ENCODE data around the gene POPDC3. TPM values are rescaled to one million over a fixed set of nuclear protein-coding genes. Genes with fewer than 3 reads are reported as not detected.
"Not testable (repeated sequence)": the region's sequence is repeated elsewhere in the genome, so short reads cannot be mapped to it uniquely, and the experiment has no call there.

Gene POPDC3, protein sequence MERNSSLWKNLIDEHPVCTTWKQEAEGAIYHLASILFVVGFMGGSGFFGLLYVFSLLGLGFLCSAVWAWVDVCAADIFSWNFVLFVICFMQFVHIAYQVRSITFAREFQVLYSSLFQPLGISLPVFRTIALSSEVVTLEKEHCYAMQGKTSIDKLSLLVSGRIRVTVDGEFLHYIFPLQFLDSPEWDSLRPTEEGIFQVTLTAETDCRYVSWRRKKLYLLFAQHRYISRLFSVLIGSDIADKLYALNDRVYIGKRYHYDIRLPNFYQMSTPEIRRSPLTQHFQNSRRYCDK
- total RNA-seq = not detected

DNA sequence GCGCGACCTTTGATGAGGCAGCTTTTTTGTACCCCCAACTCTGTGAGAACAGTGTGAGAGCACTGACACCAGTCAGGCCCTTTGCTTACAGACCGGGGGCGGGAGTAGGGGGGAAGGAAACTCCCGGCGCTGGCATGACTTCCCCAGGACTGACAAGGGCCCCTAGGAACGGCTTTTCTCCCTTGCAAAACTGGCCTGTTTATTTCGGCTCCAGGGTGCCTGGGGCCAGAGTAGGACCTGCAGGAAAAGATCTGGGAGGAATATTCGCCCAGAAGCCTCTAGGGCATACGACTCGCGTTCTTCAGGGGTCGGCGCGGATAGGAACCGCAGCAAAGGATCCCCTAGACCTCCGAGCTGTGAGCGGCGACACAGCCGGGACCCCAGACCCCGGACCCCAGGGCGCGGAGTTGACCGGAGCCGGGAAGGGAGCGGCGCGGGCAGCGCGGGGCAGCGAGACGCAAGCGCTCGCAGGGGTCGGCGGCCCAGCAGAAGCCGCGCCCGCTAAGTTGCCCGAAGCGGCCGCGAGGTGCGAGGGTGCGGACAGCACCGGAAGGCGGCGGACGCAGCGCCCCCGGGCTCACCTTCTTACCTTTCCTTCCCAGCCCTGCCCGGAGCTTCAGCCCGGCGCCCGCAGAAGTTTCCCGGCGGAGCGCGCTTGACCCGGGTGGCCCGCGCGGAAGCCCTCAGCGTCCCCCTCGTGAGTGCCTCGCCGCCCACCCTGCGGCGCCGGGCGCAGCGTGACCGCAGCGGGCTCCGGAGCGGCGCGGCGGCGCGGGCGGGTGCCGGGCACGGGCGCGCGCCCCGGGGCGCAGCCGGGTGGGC is at the start of gene POPDC3:
Gene POPDC3, minus strand, starts transcription at position 771 of the 822 bp plus-strand sequence. CDS start 18,105 bp downstream, outside the sequence.
- Histone ChIP-seq H3K4me1 (ENCODE audit: insufficient read depth, low read length) (no peaks in the 10 kb centered on the region), H3K9me3 (ENCODE audit: low read depth, low read length) (no peaks in the 10 kb centered on the region), H3K4me3 (ENCODE audit: low read length) (no peak within 1 kb of the TSS), H3K27me3 (ENCODE audit: insufficient read depth, low read length) (peaks cover 71% of the 10 kb centered on the region)

DNA sequence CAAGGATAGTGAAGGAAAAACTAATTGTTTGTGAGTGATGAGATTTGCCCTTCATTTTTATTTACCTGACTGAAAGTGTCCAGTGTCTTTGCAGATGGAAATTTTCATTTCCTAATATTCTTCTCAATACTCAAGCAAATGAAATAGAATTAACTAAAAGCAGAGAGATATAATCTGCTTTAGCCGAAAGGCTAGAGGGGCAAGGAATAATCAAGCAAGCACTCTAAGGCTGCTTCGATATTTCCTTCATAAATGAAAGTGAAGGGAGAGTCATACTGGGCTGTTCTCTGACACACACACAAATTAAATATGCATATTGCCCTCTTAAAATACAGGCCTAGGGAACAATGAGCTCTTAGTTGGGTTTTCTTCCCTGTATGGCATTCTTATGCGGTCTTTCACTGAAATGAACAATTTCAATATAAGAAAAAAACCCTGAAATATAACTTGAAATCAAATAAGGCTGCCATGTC is 47.5 kb upstream of the POPDC3 start:
- H3K27me3 ChIP-seq (ENCODE audit: insufficient read depth, low read length) = no peaks in the 10 kb centered on the region
- no peak overlapping the region for H3K4me3 ChIP-seq (ENCODE audit: low read length)
- H3K9me3 ChIP-seq (ENCODE audit: low read depth, low read length) = no peaks in the 10 kb centered on the region
- no peaks in the 10 kb centered on the region for H3K4me1 ChIP-seq (ENCODE audit: insufficient read depth, low read length)

DNA sequence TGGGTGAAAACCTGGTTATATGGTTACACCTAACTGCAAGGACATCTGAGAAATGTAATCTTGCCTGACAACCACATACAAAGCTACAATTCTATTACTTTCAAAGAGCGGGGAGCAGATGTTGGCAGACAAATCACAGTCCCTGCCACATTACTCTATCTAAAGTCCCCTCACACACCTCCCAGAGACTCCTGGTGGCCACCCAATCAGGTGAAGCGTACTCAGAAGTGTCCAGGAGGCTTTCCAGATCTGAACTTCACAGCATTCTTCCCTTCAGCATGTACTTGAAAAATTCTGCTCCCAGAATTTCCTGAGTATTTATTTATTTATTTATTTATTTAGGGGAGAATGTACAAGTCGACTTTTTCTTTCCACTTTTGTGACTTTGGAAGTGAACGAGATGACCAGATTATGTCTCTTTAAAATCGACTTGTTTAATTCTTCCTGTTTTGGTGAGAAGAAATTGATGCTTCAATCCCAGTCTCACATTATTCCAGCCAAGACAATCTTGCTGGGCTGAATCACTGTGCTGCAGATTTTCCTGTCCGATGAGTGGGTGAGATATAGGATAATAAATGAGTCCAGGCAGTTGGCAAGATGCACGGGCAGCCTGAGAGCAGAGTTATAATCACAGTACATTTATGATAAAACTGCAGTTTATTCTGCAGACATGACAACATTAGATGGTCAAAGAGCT is 46.9 kb upstream of the POPDC3 start:
- no peaks in the 10 kb centered on the region for H3K4me1 ChIP-seq (ENCODE audit: insufficient read depth, low read length)
- no peaks in the 10 kb centered on the region for H3K9me3 ChIP-seq (ENCODE audit: low read depth, low read length)
- no peak overlapping the region for H3K4me3 ChIP-seq (ENCODE audit: low read length)
- H3K27me3 ChIP-seq (ENCODE audit: insufficient read depth, low read length) = no peaks in the 10 kb centered on the region

DNA sequence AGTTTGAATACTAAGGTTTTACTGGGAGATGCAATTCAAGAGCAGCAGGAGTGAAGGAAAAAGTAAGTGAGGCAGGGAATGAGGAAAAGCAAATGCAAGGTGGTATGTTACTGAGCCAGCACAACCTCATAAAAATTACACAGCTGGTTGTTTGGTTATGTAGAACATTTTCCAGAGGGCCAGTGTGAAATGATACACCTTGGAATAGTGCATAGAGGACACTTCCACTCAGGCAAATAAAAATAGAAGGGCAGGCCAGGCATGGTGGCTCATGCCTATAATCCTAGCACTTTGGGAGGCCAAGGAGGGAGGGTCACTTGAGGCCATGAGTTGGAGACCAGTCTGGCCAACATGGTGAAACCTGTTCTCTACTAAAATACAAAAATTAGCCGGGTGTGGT is 43.4 kb upstream of the POPDC3 start:
- no peaks in the 10 kb centered on the region for H3K9me3 ChIP-seq (ENCODE audit: low read depth, low read length)
- no peak overlapping the region for H3K4me3 ChIP-seq (ENCODE audit: low read length)
- no peaks in the 10 kb centered on the region for H3K4me1 ChIP-seq (ENCODE audit: insufficient read depth, low read length)
- H3K27me3 ChIP-seq (ENCODE audit: insufficient read depth, low read length) = no peaks in the 10 kb centered on the region

DNA sequence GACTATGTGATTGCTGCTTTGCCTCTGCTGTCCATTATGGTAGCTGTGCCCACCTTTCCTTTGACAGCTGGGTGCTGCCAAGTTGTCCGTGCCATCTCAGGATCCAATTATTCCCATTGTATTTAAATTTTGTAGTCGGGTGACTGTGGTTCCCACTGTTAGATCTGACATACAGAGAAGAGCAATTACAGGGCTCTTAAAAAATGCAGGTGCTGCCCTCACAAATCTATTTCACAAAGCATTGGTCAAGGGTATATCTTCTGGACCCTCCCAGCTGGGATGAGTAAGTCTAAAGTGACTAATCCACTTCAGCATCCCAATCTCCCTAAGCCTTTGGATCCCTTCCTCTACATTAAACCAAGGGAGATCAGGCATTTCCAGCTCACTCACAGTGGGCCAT is 41.4 kb upstream of the POPDC3 start:
- H3K9me3 ChIP-seq (ENCODE audit: low read depth, low read length); H3K4me1 ChIP-seq (ENCODE audit: insufficient read depth, low read length); H3K27me3 ChIP-seq (ENCODE audit: insufficient read depth, low read length); H3K4me3 ChIP-seq (ENCODE audit: low read length): not testable (repeated sequence)

DNA sequence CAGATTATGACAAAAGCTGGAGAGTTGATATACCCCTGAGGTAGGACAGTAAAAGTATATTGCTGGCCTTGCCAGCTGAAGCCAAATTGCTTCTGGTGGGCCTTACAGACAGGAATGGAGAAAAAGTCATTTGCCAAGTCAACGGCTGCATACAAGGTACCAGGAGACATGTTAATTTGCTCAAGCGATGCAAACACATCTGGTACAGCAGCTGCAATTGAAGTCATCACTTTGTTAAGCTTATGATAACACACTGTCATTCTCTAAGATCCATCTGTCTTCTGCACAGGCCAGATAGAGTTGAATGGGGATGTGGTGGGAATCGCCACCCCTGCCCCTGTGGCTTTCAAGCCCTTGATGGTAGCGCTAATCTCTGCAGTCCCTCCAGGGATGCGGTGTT is 40.4 kb upstream of the POPDC3 start:
- no peaks in the 10 kb centered on the region for H3K9me3 ChIP-seq (ENCODE audit: low read depth, low read length)
- H3K4me3 ChIP-seq (ENCODE audit: low read length) = no peak overlapping the region
- no peaks in the 10 kb centered on the region for H3K4me1 ChIP-seq (ENCODE audit: insufficient read depth, low read length)
- H3K27me3 ChIP-seq (ENCODE audit: insufficient read depth, low read length) = no peaks in the 10 kb centered on the region

DNA sequence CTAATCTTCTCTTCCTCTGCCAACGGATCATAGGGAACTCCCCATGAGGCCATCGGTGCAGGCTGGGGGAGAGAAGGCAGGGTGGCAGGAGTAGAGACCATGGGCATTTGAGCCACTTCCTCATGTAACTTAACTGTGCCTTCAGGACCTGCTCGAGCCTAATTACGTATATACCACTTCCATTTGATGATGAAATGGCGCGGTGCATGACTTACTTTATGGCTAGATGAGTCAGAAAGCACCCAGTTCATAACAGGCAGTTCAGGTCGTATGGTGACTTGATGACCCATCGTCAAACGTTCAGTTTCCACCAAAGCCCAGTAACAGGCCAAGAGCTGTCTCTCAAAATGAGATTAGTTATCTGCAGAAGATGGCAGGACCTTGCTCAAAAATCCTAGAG is 39.4 kb upstream of the POPDC3 start:
- not testable (repeated sequence) for H3K27me3 ChIP-seq (ENCODE audit: insufficient read depth, low read length); H3K4me1 ChIP-seq (ENCODE audit: insufficient read depth, low read length); H3K9me3 ChIP-seq (ENCODE audit: low read depth, low read length); H3K4me3 ChIP-seq (ENCODE audit: low read length)

DNA sequence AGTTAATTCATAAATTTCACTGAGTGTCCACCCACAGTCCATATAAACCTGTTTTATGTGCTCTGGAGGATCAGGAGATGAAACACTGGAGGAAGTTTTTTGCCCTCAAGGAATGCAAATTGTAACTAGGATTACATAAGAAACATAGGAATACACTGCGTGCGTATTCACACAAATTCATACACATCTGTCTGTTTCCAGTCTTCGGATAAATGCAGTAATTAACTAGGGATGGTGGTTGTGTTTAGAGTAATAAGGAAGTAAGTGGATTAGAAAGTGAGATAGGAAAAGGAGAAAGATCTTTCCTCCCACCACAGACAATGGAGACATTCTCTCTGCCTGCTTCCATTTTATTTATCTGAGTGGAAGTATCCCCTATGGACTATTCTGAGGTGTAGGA is 35.7 kb upstream of the POPDC3 start:
- H3K4me3 ChIP-seq (ENCODE audit: low read length) = no peak overlapping the region
- H3K4me1 ChIP-seq (ENCODE audit: insufficient read depth, low read length) = no peaks in the 10 kb centered on the region
- H3K9me3 ChIP-seq (ENCODE audit: low read depth, low read length) = no peaks in the 10 kb centered on the region
- no peaks in the 10 kb centered on the region for H3K27me3 ChIP-seq (ENCODE audit: insufficient read depth, low read length)

DNA sequence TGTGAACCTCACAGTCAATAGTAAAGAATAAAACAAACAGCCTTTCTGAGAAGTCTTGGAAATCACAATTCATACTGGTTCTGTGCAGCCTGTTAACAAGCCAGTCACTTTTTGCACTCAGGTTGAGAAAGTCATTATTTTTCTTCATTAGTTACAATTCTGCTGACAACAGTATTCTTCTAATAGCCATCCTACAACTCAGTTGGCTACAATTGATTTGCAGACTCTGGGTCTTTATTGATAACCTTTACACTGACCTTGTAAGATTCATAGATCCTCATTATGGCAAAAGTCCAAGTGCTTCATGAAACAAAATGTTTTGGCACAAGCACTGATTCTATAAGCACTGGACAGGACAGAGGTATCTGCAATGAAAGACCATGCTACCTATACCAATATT is 34.9 kb upstream of the POPDC3 start:
- H3K4me3 ChIP-seq (ENCODE audit: low read length) = no peak overlapping the region
- H3K27me3 ChIP-seq (ENCODE audit: insufficient read depth, low read length) = no peaks in the 10 kb centered on the region
- no peaks in the 10 kb centered on the region for H3K9me3 ChIP-seq (ENCODE audit: low read depth, low read length)
- H3K4me1 ChIP-seq (ENCODE audit: insufficient read depth, low read length) = no peaks in the 10 kb centered on the region

DNA sequence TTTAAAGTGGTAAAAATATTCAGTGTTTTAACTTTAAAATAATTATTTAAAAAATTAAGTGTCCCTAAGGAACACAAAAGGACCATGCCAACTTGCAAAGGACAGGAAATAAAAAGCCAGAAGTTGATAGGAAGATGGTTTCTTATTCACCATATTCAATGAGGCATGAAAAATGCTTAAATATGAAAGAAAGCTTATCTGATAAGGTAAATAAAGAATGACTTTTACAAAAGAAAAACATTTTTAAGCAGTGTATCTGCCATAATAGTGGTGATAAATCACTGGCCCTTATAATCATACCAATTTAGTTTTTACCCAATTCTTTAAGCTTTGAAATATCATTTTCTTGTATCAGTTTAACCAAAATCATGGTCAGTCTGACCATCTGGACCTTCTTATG is 33.5 kb upstream of the POPDC3 start:
- no peaks in the 10 kb centered on the region for H3K27me3 ChIP-seq (ENCODE audit: insufficient read depth, low read length)
- no peak overlapping the region for H3K4me3 ChIP-seq (ENCODE audit: low read length)
- no peaks in the 10 kb centered on the region for H3K4me1 ChIP-seq (ENCODE audit: insufficient read depth, low read length)
- no peaks in the 10 kb centered on the region for H3K9me3 ChIP-seq (ENCODE audit: low read depth, low read length)

DNA sequence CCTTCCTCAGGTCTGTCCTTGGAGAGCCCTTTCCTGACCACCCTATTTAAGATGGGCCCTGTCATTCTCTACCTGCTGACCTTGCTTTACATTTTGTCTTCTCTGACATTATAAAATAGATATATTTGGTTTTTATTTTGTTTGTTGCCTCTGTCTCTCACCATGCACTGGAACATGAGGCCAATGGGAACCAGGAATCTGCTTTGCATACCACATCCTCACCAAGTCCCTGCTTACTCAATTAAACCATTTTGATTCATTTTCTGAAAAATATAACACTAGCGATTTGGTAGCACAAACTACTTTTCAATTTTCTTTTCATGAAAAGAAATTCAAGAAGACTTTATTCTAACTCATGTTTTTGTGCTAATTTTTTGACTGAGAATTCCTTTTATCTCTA is 32.8 kb upstream of the POPDC3 start:
- Histone ChIP-seq H3K4me3 (ENCODE audit: low read length) (no peak overlapping the region), H3K27me3 (ENCODE audit: insufficient read depth, low read length) (no peaks in the 10 kb centered on the region), H3K4me1 (ENCODE audit: insufficient read depth, low read length) (no peaks in the 10 kb centered on the region), H3K9me3 (ENCODE audit: low read depth, low read length) (no peaks in the 10 kb centered on the region)

DNA sequence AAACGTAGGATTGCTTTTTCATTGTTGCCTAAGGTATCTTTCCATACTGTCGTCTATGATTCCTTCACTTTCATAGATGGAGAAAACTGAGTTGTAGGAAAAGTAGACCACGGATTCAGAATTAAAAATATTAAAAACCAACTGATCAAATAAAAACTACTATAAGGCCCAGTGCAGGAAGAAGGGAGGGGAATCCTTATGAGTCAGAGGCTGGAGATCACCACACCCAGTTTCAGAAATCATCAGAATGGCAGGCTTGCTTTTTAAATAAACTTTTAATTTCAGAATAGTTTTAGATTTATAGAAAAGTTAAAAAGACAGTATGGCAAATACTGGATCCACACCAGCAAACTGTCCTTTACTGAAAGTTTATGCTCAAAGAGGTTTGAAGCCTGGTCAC is 32.0 kb upstream of the POPDC3 start:
- Histone ChIP-seq H3K4me1 (ENCODE audit: insufficient read depth, low read length) (no peaks in the 10 kb centered on the region), H3K4me3 (ENCODE audit: low read length) (no peak overlapping the region), H3K9me3 (ENCODE audit: low read depth, low read length) (no peaks in the 10 kb centered on the region), H3K27me3 (ENCODE audit: insufficient read depth, low read length) (no peaks in the 10 kb centered on the region)

DNA sequence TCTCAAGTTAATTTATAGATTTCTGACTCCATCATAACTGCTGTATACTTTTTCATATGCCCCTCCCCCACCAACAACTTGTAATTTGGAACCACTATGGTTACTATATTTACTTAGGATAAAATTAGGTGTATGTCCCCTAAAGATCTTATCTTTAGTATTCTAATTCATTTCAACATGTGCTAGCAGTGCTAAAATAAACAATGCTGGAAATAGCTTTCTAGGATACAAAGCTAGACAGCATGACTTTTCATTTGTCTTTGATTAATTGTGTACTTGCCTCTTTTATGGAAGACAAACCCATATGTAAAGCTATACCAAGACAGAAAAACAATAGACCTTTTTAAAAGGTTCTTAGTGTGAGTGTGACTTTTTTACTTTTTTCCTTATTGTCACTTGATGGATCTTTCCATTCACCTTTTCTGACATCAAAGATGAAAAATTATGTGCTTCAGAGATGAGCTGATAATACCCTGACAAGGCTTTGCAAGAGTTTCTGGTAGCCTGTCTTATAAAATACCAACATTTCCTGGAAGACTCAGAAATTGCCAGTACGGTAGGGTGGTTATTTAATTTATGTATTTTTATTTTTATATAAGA is 31.2 kb upstream of the POPDC3 start:
- no peaks in the 10 kb centered on the region for H3K4me1 ChIP-seq (ENCODE audit: insufficient read depth, low read length)
- H3K27me3 ChIP-seq (ENCODE audit: insufficient read depth, low read length) = no peaks in the 10 kb centered on the region
- no peaks in the 10 kb centered on the region for H3K9me3 ChIP-seq (ENCODE audit: low read depth, low read length)
- no peak overlapping the region for H3K4me3 ChIP-seq (ENCODE audit: low read length)

DNA sequence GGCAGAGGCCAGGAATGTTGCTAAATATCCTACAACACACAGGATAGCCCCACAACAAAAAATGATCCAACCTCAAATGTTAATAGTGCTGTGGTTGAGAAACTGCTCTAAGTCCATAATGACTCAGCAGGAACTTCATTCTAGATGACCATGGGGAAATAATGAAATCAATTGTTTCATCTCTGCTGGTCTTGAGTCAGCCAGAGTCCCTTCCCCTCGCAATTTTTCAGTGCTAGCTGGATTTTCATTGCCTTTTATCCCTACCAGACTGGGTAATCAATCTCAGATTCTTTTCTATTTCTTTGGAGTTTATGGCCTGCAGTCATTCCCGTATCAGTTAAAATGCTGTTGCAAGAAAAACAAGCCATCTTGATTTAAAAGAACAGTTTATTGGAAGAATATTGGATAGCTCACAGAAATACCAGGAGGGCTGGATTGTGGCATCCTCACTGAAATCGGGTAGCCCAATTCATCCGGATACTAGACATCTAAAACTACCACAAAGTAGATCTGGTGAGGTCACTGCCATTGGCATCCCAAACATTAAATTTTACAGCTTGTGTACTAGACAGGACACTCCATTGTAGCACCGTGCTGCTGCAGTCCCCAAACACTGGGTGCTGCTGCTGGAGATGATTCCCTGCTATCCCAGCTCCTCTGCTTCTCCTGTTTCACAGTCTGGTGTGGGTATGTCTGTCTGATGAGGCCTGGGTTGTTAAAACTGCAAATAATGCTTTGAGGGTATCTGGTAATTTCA is 30.3 kb upstream of the POPDC3 start:
- Histone ChIP-seq H3K27me3 (ENCODE audit: insufficient read depth, low read length) (no peaks in the 10 kb centered on the region), H3K4me1 (ENCODE audit: insufficient read depth, low read length) (no peaks in the 10 kb centered on the region), H3K4me3 (ENCODE audit: low read length) (no peak overlapping the region), H3K9me3 (ENCODE audit: low read depth, low read length) (no peaks in the 10 kb centered on the region)
